ENCODE results near the gene MRPL21.

Gene MRPL21

DNA sequence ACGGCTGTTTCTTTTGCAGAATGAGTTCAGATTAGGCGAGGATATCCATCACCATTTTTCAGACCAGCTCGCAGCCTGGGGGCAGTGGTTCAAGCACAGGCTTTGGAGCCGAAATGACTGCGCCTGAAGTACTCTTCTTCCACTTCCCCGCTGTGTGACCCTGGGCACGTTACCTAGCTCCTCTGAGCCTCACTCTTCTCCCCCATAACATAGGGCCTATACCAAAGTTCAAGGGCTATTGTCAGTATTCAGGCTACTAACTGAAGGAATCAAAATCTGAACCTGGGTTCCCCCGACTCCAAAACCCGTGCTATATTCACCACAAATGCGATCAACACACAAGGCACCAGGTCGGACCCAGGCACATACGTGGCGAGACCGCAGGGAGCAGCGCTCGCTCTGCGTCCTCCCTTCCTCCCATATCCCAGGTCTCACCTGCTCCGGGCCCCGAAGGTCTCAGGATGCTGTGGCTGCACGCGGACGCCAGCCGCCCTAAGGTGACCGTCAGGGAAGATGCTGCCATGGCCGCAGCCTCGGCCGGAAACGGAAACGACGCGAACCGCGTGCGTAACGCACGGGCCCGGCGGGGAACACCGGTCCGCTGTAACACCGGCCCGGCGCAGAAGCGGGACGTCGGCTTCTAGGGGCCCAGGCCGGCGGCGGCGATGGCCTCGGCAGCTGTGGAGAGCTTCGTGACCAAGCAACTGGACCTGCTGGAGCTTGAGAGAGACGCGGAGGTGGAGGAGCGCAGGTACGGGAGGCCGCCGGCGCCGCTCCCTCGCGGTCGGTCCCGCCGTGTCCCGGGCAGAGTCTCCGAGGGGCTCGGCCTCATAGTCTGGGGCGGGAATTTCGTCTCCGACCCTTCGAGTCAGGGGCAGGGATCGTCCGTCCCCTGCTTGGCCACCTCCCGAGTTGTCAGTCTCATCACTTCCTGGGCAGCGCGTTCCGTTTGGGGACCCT is at the start of gene MRPL21, which contains the start of gene IGHMBP2:
Gene MRPL21 (minus strand): TSS at position 545 of the 960 bp plus-strand sequence. CDS start 22 bp downstream, at position 523.
Gene IGHMBP2 (plus strand): TSS at position 604 of the 960 bp plus-strand sequence. CDS start 62 bp downstream, at position 666.
- DNase-seq (ENCODE audit: low read depth): peak; percentile 76

- DNase-seq (ENCODE audit: low read depth): no peak
Observed at GRCh38 chr11:68950762-68951161, 47.1 kb upstream of the MRPL21 start.

GRCh38 chr11:68950270-68950669 is 46.6 kb upstream of the MRPL21 start:
- DNase-seq (ENCODE audit: low read depth): no peak

DNA sequence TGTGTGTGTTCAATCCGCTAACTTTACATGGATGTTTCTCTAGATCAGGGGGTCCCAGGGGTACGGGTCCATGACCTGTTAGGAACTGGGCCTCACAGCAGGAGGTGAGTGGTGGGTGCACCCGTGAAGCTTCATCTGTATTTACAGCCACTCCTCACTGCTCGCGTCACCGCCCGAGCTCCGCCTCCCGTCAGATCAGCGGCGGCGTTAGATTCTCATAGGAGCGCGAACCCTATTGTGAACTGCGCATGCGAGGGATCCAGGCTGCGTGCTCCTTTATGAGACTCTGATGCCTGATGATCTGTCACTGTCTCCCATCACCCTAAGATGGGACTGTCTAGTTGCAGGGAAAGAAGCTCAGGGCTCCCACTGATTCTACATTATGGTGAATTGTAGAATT is 45.3 kb upstream of the MRPL21 start:
- no peak for DNase-seq (ENCODE audit: low read depth)

- DNase-seq (ENCODE audit: low read depth): no peak
Observed at GRCh38 chr11:68948496-68948895, 44.9 kb upstream of the MRPL21 start.

GRCh38 chr11:68947151-68947550 is 43.5 kb upstream of the MRPL21 start:
- DNase-seq (ENCODE audit: low read depth): no peak

- DNase-seq (ENCODE audit: low read depth): no peak
Observed at GRCh38 chr11:68946416-68947090, 42.9 kb upstream of the MRPL21 start.

DNA sequence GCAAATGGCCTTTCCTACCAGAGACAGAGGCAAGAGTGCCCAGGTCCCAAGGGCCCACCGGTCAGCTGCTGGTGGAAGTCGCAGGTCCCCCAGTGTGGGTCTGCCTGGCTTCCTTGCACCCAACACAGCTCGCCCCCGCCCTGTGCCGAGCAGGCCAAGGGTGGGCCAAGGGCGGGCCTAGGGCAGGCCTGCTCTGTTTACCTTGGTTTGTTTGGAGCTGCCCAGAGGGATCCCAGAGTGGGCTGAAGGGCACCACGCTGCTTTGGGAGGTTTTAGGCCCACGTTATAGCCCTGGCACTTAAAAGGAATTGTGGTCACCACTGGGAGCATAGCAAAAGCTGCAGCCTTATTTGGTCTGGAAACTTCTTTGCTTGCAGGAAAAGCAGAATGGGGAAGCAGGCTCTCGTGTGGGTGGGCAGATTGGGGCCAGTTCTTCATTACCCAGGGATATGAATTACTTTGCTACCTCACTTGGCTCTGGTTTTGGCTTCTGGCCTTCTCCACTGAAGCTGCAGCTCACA is 39.2 kb upstream of the MRPL21 start:
- no peak for DNase-seq (ENCODE audit: low read depth)

DNA sequence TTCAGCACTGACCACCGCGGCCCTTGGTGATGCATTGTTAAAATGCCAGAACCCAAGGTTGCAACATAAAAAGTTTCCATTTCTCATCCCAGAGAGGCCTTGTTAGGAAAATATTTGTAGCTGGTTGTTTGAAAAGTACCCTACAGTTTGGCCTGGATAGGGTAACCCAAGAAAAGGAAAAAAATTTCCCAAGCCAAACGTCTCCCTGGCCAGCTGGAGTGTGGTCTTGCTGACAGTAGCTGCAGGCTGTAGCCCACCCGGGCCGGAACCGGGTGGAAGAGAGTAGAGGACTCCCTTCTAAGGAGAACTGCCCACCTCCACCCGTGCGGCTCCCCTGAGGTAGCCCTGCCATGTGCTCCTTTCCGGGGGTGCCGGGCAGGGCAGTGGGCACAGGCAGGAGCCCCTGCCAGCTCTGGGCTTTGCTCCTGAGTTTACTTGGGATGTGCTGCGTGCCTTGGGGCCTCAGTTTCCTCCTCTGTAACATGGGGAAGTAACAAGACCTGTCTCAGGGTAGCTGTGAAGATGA is 38.5 kb upstream of the MRPL21 start:
- DNase-seq (ENCODE audit: low read depth): no peak

DNA sequence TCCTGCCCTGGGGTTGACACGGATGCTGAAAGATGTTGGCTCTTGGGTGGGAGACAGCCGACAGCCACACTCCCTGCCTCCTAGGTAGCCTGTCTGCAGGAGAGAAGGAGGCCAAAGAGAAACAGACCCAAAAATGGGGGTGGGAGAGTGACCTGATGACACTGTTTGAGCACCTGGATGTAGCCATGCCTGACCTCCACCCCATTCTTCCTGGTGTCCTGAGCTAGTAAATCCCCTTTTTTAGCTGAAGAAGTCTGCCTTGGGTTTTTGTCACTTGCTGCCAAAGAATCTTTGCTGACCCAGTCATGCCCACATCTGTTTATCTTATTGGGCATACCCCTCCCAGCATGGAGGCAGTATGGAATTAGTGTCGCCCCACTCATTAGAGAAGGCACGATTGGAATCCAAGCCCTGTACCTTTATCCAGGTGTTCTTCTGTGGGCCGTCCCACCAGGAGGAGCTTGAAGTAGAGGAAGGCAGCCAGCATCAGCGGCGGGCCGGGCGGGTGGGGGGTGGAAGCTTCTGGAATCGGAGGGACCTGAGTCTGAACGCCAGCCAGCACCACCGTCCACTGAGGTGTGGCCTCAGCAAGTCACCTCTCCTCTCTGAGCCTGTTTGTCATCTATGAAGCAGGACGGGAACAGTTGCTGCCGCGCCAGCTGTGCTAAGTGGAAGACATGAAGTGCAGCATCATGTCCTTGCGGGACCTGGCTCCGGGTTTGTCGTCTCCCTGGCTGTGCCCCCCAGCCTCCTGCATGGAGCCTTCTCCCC is 37.9 kb upstream of the MRPL21 start:
- no peak for DNase-seq (ENCODE audit: low read depth)

GRCh38 chr11:68940651-68941323 is 37.2 kb upstream of the MRPL21 start:
- DNase-seq (ENCODE audit: low read depth): no peak

GRCh38 chr11:68939583-68940555 is 36.2 kb upstream of the MRPL21 start:
- no peak for DNase-seq (ENCODE audit: low read depth)

DNA sequence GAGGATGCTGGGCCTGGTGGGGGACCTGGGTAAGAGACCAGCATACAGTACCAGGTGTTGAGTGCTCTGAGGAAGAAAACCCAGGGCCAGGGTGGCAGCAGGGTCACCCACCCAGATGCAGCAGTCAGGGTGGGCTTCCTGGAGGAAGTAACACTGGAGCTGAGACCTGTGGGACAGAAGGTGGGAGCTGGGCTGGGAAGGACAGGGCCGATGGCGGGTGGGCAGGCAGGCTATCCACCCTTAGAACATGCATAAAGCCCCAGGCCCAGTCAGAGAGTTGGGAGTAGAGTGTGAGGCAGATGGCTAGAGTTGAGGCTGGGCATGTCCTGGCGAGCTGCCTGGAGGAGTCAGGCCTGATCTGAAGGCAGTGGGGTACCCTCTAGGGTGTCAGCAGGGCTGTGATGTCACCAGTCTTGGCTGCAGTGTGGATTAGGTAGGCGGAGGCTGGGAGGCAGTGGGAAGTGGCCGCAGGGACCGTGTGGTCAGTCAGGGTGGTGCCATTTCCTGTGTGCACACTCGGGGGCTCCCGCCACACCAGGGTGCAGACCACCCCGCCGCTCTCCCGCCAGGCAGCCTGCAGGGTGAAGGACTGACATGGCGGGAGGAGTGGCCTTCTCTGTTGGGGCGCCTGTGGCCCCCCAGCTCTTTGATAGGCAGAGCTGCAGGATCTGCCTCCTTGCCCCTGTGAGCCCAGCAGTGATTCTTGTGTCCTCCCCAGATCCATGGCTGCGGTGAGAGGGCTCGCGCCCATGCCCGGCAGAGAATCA is 35.4 kb upstream of the MRPL21 start:
- no peak for DNase-seq (ENCODE audit: low read depth)

DNA sequence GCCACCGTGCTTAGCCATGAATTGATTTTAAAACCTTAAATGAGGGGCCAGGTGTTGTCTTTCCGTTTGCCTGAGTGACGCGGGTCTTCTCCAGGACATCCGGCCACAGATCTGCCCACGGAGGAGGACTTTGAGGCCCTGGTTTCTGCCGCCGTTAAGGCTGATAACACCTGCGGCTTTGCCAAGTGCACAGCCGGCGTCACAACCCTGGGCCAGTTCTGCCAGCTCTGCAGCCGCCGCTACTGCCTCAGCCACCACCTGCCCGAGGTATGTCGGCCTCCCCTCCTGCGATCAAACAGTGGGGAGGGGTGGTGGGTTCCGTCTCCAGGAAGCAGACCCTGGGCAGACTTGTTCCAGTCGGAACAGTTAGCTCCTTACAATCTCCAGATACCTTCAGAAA is 34.5 kb upstream of the MRPL21 start:
- DNase-seq (ENCODE audit: low read depth): no peak

- no peak for DNase-seq (ENCODE audit: low read depth)
Observed at GRCh38 chr11:68936676-68937620, 33.3 kb upstream of the MRPL21 start.

GRCh38 chr11:68936358-68936636 is 32.7 kb upstream of the MRPL21 start:
- no peak for DNase-seq (ENCODE audit: low read depth)

DNA sequence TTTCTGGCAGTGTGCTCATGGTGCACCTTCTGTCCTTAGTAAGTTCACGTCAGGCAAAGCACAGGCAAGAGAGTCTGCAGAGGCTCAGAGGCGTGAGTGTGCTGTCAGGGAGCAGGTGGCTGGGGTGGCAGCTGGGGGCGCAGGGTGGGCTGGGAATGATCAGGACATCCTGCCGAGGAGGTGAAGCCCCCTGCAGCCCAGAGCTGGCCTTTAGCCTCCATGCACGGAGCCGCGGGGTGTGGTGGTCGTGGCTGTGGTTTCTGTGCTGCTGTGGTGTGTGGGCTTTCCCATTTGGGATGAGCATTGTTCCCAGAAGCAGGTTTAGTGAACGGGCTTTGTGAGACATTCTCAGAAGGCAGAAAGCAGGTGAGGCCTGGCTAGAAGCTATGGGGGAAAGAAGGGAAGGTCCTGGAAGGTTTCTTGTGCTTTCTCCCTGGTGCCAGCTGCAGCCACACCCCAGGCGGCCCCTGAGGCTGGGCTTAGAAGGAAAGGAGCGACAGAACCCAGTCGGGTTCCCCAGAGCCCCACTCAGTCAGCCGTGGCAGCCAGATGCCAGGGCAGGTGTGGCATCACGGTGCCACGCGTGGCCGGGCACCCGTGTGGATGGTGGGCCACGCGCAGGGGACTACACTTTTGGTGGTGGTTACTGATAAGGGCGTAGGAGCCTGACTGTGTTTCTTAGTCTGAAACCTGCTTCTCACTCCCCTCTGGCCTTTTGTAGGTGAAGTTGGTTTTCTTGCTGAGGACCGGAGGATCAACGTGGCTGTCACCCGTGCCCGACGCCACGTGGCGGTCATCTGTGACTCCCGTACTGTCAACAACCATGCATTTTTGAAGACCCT is 32.1 kb upstream of the MRPL21 start:
- DNase-seq (ENCODE audit: low read depth): no peak

Data from stimulated activated CD8-positive, alpha-beta memory T cell treated with anti-CD3 and anti-CD28 coated beads, Interleukin-12 subunit alpha, Interleukin-12 subunit beta, amount 100 ng/mL, for 4 hours (primary cell).